K562 (cell line): ENCODE measurements around the gene TNFAIP6. TPM values are rescaled to one million over a fixed set of nuclear protein-coding genes. Genes with fewer than 3 reads are reported as not detected.

ENCODE experiments used
- ATF3 ChIP-seq, 2 experiments: fragments of 450-650 bp in 1 of 2; sonication (generic) in 1 of 2; formaldehyde crosslinking in 1 of 2; IDR thresholded peaks in 1 of 2; conservative IDR thresholded peaks in 1 of 2; 2 replicates each; pipeline versions ENCODE4 v1.6.1 to v1.8.1; 2016 to 2023; ENCODE audit warnings: mild to moderate bottlenecking in 2 of 2, moderate library complexity in 2 of 2, inconsistent platforms in 1 of 2, missing genetic modification reagents in 1 of 2
- CEBPG ChIP-seq, 3 experiments: fragments of 200-800 bp in 1 of 3; sonication (Bioruptor generic) in 1 of 3; sonication (generic) in 1 of 3; formaldehyde crosslinking in 1 of 3; IDR thresholded peaks in 2 of 3; conservative IDR thresholded peaks in 1 of 3; 2 replicates each; pipeline versions ENCODE4 v1.6.1 to v1.8.0; 2016 to 2022; ENCODE audit warnings: missing compliant biosample characterization in 2 of 3, missing genetic modification characterization in 2 of 3, mild to moderate bottlenecking in 1 of 3, missing genetic modification reagents in 1 of 3
- DLX4 ChIP-seq: fragments of 250-450 bp; sonication (Bioruptor Pico); IDR thresholded peaks from 2 replicates; pipeline ENCODE4 v1.6.1; 2021; ENCODE audit warnings: mild to moderate bottlenecking
- FOSL1 ChIP-seq: fragments of 200-800 bp; sonication (Bioruptor generic); conservative IDR thresholded peaks from 2 replicates; pipeline ENCODE4 v1.6.1; 2016; ENCODE audit warnings: missing genetic modification characterization, missing compliant biosample characterization
- HMG20B ChIP-seq: fragments of 250-450 bp; sonication (Bioruptor Pico); IDR thresholded peaks from 2 replicates; pipeline ENCODE4 v1.5.0; 2021; ENCODE audit warnings: mild to moderate bottlenecking
- JUND ChIP-seq, 2 experiments: IDR thresholded peaks; 2 replicates in 1 of 2; 3 replicates in 1 of 2; pipeline ENCODE4 v1.6.1; 2011; ENCODE audit warnings: borderline replicate concordance in 2 of 2, low read depth in 2 of 2, low read length in 2 of 2, improper control_type of control experiment in 1 of 2, missing biosample characterization in 1 of 2, missing genetic modification characterization in 1 of 2, missing genetic modification reagents in 1 of 2
- KDM1A ChIP-seq, 2 experiments: fragments of 450-650 bp; IDR thresholded peaks; 2 replicates each; pipeline ENCODE4 v1.6.1; 2016; ENCODE audit warnings: mild to moderate bottlenecking in 2 of 2
- KLF1 ChIP-seq: fragments of 450-650 bp; IDR thresholded peaks from 2 replicates; pipeline ENCODE4 v1.6.1; 2016; ENCODE audit warnings: missing genetic modification characterization, missing compliant biosample characterization
- POLR3A ChIP-seq: IDR thresholded peaks from 2 replicates; pipeline ENCODE4 v1.6.1; 2011; ENCODE audit warnings: borderline replicate concordance, mild to moderate bottlenecking, moderate library complexity; ENCODE audit not compliant: insufficient read length, insufficient read depth; ENCODE audit errors: extremely low read depth
- XRCC5 ChIP-seq: fragments of 200-400 bp; formaldehyde crosslinking; IDR thresholded peaks from 2 replicates; pipeline ENCODE4 v1.6.1; 2017; ENCODE audit warnings: low read depth, mild to moderate bottlenecking, low read length
- ZBTB12 ChIP-seq: fragments of 250-450 bp; sonication (Bioruptor Pico); IDR thresholded peaks from 2 replicates; pipeline ENCODE4 v1.4.0; 2020
- ZC3H11A ChIP-seq: IDR thresholded peaks from 2 replicates; pipeline ENCODE4 v1.6.1; 2012; ENCODE audit warnings: low read depth, low read length, improper control_type of control experiment
- ZNF584 ChIP-seq: fragments of 200-800 bp; sonication (Bioruptor generic); IDR thresholded peaks from 2 replicates; pipeline ENCODE4 v1.6.1; 2016; ENCODE audit warnings: low read depth, mild to moderate bottlenecking, missing genetic modification characterization, missing compliant biosample characterization
- ZNF778 ChIP-seq: fragments of 450-650 bp; formaldehyde crosslinking; IDR thresholded peaks from 2 replicates; pipeline ENCODE4 v1.4.0; 2020; ENCODE audit warnings: mild to moderate bottlenecking, moderate library complexity
- polyA plus RNA-seq, 8 experiments: library from polyadenylated mRNA; depleted of rRNA in 4 of 8; stranded (reverse) in 5 of 8; unstranded in 3 of 8; fragments of >200 nt; fragmentation: Nextera tagmentation in 2 of 8; fragmentation: Illumina TruSeq in 1 of 8; extraction: Ambion mirVana in 2 of 8; extraction: Trizol in 1 of 8; gene quantifications; 2 replicates each; pipeline versions ENCODE4 v1.2.1 to v1.2.3, GENCODE V29; 2011 to 2014; ENCODE audit warnings: inconsistent platforms in 1 of 8, missing spikeins in 1 of 8
- total RNA-seq, 7 experiments: library from RNA; depleted of rRNA in 6 of 7; stranded (reverse); fragments of >200 nt in 6 of 7; fragmentation: Illumina TruSeq in 2 of 7; extraction: Trizol in 2 of 7; gene quantifications; 2 replicates each; pipeline versions ENCODE4 v1.2.1 to v1.2.3, GENCODE V29; 2011 to 2021; ENCODE audit warnings: low replicate concordance in 1 of 7
- TF ChIP-seq, protein P1 (sequence below): fragments of 450-650 bp; IDR thresholded peaks from 2 replicates; pipeline ENCODE4 v1.6.1; 2016; ENCODE audit warnings: missing biosample characterization, missing genetic modification characterization
- TF ChIP-seq, protein P2 (sequence below): sonication (generic); formaldehyde crosslinking; IDR thresholded peaks from 2 replicates; pipeline ENCODE4 v1.9.0; 2022; ENCODE audit warnings: mild to moderate bottlenecking, missing genetic modification reagents

TNFAIP6 gene
- total and polyA plus RNA-seq, 9 of the 15 experiments (the other 6 are each of a cell fraction or from before 2014, with no cell fraction given): 0.07 to 0.28 (median 0.08) TPM; not detected in 6

GRCh38 chr2:151357359-151357758 is at the start of gene TNFAIP6 (continued):
- TF ChIP-seq, protein P1, sequence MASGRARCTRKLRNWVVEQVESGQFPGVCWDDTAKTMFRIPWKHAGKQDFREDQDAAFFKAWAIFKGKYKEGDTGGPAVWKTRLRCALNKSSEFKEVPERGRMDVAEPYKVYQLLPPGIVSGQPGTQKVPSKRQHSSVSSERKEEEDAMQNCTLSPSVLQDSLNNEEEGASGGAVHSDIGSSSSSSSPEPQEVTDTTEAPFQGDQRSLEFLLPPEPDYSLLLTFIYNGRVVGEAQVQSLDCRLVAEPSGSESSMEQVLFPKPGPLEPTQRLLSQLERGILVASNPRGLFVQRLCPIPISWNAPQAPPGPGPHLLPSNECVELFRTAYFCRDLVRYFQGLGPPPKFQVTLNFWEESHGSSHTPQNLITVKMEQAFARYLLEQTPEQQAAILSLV (tag): 0 out of 2 replicates have a peak, but pooled peaks have one; percentile 9
- TF ChIP-seq DLX4 (CRISPR knock-in tag) (no peak), HMG20B (CRISPR knock-in tag) (no peak), ATF3 (IDR thresholded peaks at IDR 0.05) (peak; percentile 37; the same call in 1 of the 2 replicates), ATF3 (CRISPR knock-in tag; conservative IDR thresholded peaks at IDR 0.05) (no peak), JUND (IDR thresholded peaks at IDR 0.05; ENCODE audit: borderline replicate concordance, low read depth, low read length) (no peak), JUND (tag; IDR thresholded peaks at IDR 0.05; ENCODE audit: borderline replicate concordance, low read depth, low read length) (0 out of 3 replicates have a peak, but pooled peaks have one; percentile 17), ZBTB12 (CRISPR knock-in tag) (no peak), CEBPG (CRISPR knock-in tag; IDR thresholded peaks at IDR 0.05) (peak; percentile 64), CEBPG (tag; conservative IDR thresholded peaks at IDR 0.05 in 1 of 2, IDR thresholded peaks at IDR 0.05 in 1 of 2) (peak; percentile 79 to 82), FOSL1 (tag) (0 out of 2 replicates have a peak, but pooled peaks have one; percentile 30), XRCC5 (no peak), ZNF778 (CRISPR knock-in tag) (no peak), KDM1A (IDR thresholded peaks at IDR 0.05) (no peak), ZNF584 (CRISPR knock-in tag) (no peak), POLR3A (no peak), KLF1 (tag) (no peak), ZC3H11A (no peak)
- TF ChIP-seq, protein P2, sequence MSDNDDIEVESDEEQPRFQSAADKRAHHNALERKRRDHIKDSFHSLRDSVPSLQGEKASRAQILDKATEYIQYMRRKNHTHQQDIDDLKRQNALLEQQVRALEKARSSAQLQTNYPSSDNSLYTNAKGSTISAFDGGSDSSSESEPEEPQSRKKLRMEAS: no peak
